HTR-8/SVneo (cell line): ENCODE results near the gene NXNL1.
"Not testable (repeated sequence)": the region's sequence is repeated elsewhere in the genome, so short reads cannot be mapped to it uniquely, and the experiment has no call there.

Experiments
- DNase-seq: peaks from one replicate; pipeline ENCODE4 v3.0.0; 2011; ENCODE audit warnings: low spot score, mixed read lengths; ENCODE audit not compliant: insufficient read length
- FAIRE-seq: peaks from 2 replicates; lab custom pipeline; 2011; peaks lifted over from hg19 to GRCh38; lab: Jason Lieb, UNC

The NXNL1 gene, protein sequence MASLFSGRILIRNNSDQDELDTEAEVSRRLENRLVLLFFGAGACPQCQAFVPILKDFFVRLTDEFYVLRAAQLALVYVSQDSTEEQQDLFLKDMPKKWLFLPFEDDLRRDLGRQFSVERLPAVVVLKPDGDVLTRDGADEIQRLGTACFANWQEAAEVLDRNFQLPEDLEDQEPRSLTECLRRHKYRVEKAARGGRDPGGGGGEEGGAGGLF

GRCh38 chr19:17460372-17461230, at the start of gene NXNL1:
TSS of gene NXNL1 (minus strand) at chr19:17460926. CDS start at chr19:17460869, 57 bp downstream.
- DNase-seq (no peak), FAIRE-seq (no peak)

- DNase-seq, FAIRE-seq: not testable (repeated sequence)
Measured at GRCh38 chr19:17508558-17508933, 47.8 kb upstream of the NXNL1 start.

DNA sequence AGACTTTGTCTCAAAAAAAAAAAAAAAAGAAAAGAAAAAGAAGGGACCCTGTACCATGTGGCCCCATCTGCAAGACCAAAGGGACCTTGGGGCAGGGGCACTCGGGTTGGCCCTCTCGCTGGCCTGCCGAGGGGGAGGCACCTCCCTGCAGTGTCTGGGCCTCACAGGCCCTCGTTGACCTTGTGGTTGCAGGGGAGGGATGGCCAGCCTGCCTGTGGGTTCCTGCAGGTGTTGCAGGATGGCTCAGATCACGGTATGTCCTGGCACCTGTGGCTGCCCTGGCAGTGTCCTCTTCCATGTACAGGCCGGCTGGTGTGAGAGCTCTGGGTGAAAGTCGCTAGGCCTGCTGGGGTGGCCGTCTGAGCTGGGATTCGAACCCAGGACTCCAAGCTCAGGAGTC, 46.0 kb upstream of the NXNL1 start:
- no peak for DNase-seq
- FAIRE-seq, result no peak

DNA sequence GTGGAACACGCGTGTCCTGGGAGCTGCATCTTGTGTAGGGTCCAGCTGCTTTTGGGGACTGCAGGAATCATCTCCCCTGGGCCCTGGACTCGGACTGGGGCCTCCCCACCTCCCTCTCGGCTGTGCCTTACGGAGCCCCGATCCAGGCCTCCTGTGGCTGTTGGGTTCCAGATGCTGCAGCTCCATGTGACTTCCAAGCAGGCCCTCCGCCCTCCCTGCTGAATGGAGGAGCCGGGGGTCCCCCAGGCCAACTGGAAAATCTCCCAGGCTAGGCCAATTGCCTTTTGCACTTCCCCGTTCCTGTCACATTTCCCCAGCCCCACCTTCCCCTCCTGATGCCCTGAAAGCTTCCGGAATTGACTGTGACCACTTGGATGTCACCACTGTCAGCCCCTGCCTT, 44.5 kb upstream of the NXNL1 start:
- FAIRE-seq (no peak), DNase-seq (no peak)

- FAIRE-seq (no peak), DNase-seq (no peak)
Measured at GRCh38 chr19:17504456-17504855, 43.7 kb upstream of the NXNL1 start.

- no peak for FAIRE-seq
- DNase-seq, result no peak
Measured at GRCh38 chr19:17504030-17504429, 43.3 kb upstream of the NXNL1 start.

DNA sequence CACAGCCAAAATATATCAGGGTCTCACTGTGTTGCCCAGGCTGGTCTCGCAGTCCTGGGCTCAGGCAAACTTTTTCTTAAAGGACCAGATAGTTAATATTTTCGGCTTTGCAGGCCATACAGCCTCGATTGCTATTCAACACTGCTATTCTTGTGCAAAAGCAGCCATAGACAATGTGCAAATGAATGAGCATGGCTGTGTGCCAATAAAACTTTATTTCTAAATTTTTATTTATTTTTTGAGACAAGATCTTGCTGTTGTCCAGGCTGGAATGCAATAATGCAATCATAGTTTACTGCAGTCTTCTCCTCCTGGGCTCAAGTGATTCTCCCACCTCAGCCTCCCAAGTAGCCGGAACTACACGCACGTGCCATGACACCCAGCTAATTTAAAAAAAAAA, 42.5 kb upstream of the NXNL1 start:
- DNase-seq (no peak), FAIRE-seq (no peak)

- FAIRE-seq, result peak; percentile 72
- DNase-seq, result no peak
Measured at GRCh38 chr19:17500447-17501198, 39.9 kb upstream of the NXNL1 start.

DNA sequence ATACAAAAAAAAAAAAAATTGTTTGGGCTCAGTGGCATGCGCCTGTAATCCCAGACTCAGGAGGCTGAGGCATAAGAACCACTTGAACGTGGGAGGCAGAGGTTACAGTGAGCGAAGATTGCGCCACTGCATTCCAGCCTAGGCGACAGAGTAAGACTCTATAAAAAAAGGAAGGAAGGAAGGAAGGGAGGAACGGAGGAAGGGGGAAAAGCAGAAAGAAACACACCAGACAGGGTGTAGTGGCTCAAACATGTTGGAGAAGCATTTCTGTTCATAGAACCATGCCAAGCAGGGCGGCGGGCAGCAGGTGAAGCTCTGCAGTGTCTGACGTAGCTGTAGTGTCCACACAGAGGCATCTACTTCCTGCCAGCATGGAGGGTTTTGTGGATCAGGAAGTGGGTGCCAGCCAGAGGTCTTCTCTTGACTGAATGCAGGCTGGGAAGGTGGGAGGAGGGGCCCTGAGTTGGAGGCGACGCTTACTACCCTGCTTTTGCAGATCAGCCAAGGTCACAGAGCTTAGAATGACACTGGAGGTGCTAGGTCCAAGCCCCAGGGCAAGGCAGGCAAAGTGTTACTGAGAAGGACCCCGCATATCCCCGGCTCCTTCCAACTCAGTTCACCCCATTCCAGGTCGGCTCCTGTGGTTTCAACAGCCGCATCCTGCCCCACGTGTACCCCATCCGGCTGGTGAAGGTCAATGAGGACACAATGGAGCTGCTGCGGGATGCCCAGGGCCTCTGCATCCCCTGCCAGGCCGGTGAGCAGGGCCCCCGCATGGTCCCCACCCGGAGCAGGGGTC, 39.1 kb upstream of the NXNL1 start:
- DNase-seq (peak; percentile 60), FAIRE-seq (peak; percentile 89)

DNA sequence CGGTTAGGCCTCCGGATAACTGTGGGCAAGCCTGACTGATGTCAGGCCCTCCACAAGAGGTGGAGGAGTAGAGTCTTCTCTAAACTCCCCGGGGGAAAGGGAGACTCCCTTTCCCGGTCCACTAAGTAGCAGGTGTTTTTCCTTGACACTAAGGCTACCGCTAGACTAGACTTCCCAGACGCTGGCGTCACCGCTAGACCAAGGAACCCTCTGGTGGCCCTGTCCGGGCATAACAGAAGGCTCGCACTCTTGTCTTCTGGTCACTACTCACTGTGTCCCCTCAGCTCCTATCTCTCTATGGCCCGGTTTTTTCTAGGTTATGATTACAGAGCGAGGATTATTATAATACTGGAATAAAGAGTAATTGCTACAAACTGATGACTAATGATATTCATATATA, 38.3 kb upstream of the NXNL1 start:
- FAIRE-seq, result not testable (repeated sequence)

GRCh38 chr19:17497149-17497798, 36.5 kb upstream of the NXNL1 start:
- no peak for FAIRE-seq

More for the DNA sequence above, 38.3 kb upstream of the NXNL1 start:
- DNase-seq, result not testable (repeated sequence)

DNA sequence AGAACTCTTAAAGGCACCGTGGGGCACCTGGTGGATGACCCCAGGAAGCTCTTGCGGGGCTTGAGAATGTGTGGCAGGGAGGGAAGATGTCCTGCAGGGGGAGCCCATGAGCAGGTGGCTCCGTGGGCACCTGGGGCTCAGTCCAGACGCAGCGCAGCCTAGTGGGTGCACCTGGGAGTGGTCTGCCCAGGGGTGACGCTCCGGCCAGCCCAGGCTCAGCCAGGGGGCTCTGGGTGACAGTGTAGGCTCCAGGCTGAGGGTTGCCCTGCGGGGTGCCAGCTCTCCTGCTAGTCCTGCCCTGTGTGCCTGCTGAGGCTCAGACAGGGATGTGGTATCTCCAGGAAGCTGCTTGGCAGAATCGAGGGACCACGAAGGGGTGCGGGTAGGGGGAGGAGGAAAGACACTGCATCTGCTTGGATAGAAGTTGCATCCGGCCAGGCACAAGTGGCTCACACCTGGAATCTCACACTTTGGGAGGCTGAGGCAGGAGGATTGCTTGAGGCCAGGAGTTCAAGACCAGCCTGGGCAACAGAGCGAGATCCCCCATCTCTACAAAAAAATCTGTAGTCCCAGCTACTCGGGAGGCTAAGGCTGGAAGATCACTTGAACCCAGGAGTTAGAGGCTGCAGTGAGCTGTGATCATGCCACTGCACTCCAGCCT, 35.7 kb upstream of the NXNL1 start:
- DNase-seq (peak; percentile 77), FAIRE-seq (peak; percentile 65)

More at GRCh38 chr19:17497149-17497798, 36.5 kb upstream of the NXNL1 start:
- DNase-seq, result no peak

GRCh38 chr19:17495639-17496296, 35.0 kb upstream of the NXNL1 start:
- DNase-seq (no peak), FAIRE-seq (no peak)

GRCh38 chr19:17491287-17491686, 30.6 kb upstream of the NXNL1 start:
- no peak for DNase-seq

DNA sequence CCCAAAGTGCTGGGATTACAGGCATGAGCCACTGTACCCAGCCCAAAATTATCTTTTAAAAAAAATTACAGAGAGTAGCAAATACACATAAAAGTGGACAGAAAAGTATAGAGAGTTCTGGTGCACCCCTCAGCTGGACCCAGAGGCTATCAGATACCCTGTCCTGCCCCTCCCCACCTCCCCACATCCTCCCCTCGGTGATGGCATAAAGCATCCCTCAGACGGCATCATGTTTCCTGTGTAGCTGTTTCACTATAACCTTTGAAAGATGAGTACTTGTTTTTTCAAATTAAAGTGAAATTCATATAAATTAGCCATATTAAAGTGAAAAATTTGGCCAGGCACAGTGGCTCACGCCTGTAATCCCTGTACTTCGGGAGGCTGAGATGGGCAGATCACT, 29.7 kb upstream of the NXNL1 start:
- FAIRE-seq (no peak), DNase-seq (no peak)

More at GRCh38 chr19:17491287-17491686, 30.6 kb upstream of the NXNL1 start:
- no peak for FAIRE-seq

DNA sequence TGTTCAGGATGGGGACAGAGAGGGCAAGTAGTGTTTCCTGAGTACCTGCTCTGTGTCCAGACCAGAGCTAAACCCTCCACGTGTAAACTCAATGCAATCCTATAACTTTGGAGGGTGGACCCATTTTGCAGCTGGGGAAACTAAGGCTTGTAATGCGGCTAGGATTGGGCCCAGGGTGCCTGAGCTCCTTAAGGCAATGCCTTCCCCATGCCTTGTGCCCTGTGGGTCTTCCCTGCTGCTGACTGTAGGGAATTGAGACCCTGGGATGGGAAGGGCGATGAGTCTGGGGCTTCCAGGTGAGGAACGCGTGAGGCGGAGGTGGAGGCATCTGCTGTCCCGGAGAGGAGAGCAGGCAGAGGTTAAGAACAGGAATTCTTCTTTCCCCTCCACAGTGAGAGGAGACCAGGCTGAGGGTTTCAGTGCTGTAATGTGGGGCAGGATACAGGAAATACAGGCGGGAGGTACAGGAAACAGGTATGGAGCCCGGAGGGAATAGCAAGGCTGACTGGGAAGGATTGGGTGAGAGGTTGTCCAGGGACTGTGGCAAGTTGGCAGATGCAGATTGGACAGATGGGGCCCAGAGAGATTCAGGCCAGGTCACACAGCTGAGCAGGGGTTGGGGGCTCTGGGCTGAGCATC, 28.8 kb upstream of the NXNL1 start:
- FAIRE-seq (no peak), DNase-seq (no peak)

DNA sequence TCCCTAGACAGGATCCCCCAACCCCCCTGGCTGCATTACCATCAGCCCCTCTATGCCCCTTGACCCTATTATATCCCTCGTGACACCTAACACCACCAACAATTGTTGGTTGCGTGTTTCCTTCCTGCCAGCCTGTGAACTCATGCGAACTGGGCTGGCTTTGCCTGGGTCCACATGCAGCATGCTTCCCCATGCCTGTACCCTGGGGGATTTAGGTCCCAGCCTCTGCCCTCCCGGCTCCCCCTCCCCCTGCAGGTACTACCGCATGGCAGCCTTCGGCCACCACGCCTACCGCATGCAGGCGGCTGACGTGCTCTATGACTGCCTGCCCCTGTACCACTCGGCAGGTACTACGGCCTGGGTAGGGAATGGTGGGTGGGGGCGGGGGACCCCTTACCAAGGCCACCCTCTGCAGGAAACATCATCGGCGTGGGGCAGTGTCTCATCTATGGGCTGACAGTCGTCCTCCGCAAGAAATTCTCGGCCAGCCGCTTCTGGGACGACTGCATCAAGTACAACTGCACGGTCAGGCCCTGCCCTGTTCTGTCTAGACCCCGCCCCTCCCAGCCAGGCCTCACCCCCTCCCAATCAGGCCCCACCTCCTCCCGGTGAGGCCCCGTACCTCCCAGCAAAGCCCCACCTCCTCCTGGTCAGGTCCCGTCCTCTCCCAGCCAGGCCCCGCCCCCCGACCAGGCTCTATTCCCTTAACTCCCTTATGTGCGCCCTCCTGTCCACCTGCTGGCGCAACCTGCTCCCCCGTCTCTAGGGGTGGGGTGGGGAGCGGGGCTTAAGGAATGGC, 28.1 kb upstream of the NXNL1 start:
- FAIRE-seq (peak; percentile 46), DNase-seq (no peak)
